Stomach (tissue), 9 donors: Measurements from ENCODE around the gene AUTS2. TPM values are rescaled to one million over a fixed set of nuclear protein-coding genes. Genes with fewer than 3 reads are reported as not detected.

Experiments
- DNase-seq, 2 donors: peaks; one replicate each; pipeline versions ENCODE4 v3.0.0 to v3.0.0-alpha.2; 2013 to 2019
- H3K27ac ChIP-seq, 5 donors: fragments of 200-600 bp in 4 of 5; sonication (generic) in 4 of 5; one replicate each; pipeline ENCODE4 v1.5.1; 2013 to 2019; ENCODE audit warnings: mild to moderate bottlenecking in 1 of 5, moderate library complexity in 1 of 5
- H3K27me3 ChIP-seq, 3 donors: fragments of 200-600 bp; sonication (generic); one replicate each; pipeline ENCODE4 v1.5.1; 2017 to 2019; ENCODE audit warnings: mixed run types in 1 of 3
- H3K36me3 ChIP-seq, 4 donors: fragments of 200-600 bp; sonication (generic); 1 replicate in 3 of 4; 2 replicates in 1 of 4; pipeline ENCODE4 v1.5.1; 2016 to 2019
- H3K4me1 ChIP-seq, 4 donors: fragments of 200-600 bp; sonication (generic); one replicate each; pipeline ENCODE4 v1.5.1; 2016 to 2019
- H3K4me3 ChIP-seq, 4 donors: fragments of 200-600 bp; sonication (generic) in 3 of 4; one replicate each; pipeline ENCODE4 v1.5.1; 2016 to 2019; ENCODE audit warnings: mild to moderate bottlenecking in 1 of 4
- H3K9me3 ChIP-seq, 4 donors: fragments of 200-600 bp; sonication (generic); one replicate each; pipeline ENCODE4 v1.5.1; 2016 to 2019
- EP300 ChIP-seq: sonication (generic); formaldehyde crosslinking; IDR thresholded peaks from one replicate; pipeline ENCODE4 v1.6.1; 2017; ENCODE audit warnings: antibody characterized with exemption
- POLR2A ChIP-seq, 4 donors: fragments of 450-650 bp; IDR thresholded peaks; one replicate each; pipeline ENCODE4 v1.6.1; 2016; ENCODE audit warnings: antibody characterized with exemption in 4 of 4, control low read depth in 2 of 4, mild to moderate bottlenecking in 1 of 4, moderate library complexity in 1 of 4
- POLR2AphosphoS5 ChIP-seq, 3 donors: sonication (generic); formaldehyde crosslinking; IDR thresholded peaks; one replicate each; pipeline ENCODE4 v1.6.1; 2016; ENCODE audit warnings: antibody characterized with exemption in 3 of 3
- WGBS, 5 donors: extraction: QIAGEN DNeasy Blood & Tissue Kit in 3 of 5; methylation state at CpG; one replicate each; pipeline versions ENCODE4 v1.1.5 to v1.1.7; 2013 to 2018; 5-methylcytosine and 5-hydroxymethylcytosine counted together
- intact Hi-C: fragments of 100-400 bp; cut with DNase I; formaldehyde crosslinking; loops from one replicate; pipeline ENCODE4 v1.15.1; 2023; ENCODE audit warnings: low total_unique reads
- polyA plus RNA-seq, 3 donors: library from polyadenylated mRNA; stranded (reverse); fragments of 200-250 nt; gene quantifications; one replicate each; pipeline ENCODE4 v1.2.3, GENCODE V29; 2013
- total RNA-seq, 5 donors: library from RNA; depleted of rRNA; stranded (reverse); fragments of >200 nt; gene quantifications; one replicate each; pipeline versions ENCODE4 v1.1.0 to v1.2.3, GENCODE V29; 2014 to 2016
- TF ChIP-seq, protein P1 (sequence below), 7 experiments: fragments of 450-650 bp in 4 of 7; fragments of 200-600 bp in 3 of 7; sonication (generic) in 3 of 7; IDR thresholded peaks; one replicate each; pipeline ENCODE4 v1.5.1; 2016 to 2019; ENCODE audit warnings: antibody characterized with exemption in 7 of 7, control low read depth in 2 of 7, mild to moderate bottlenecking in 1 of 7
- donor health status: healthy with polysubstance abuse.
- donor health status: Bipolar disorder and iron deficiency.
- donor health status: healthy.

The AUTS2 gene
- total and polyA plus RNA-seq, 8 donors: 3.8 to 90.3 (median 38.1) TPM

GRCh38 chr7:70635633-70636032, 1037.4 kb downstream of the AUTS2 start:
- WGBS, 5 donors: 80 to 95% (median 86%) methylated on average over 1 of the region's 1 CpG

GRCh38 chr7:70636169-70636568, 1037.9 kb downstream of the AUTS2 start:
- intact Hi-C loops: no loop called here
- Histone ChIP-seq H3K4me3 (no peak overlapping the region), H3K36me3 (no peaks in the 10 kb centered on the region), H3K4me1 (no peaks in the 10 kb centered on the region), H3K27ac (no peak overlapping the region), H3K9me3 (no peaks in the 10 kb centered on the region), H3K27me3 (no peaks in the 10 kb centered on the region)
- 93 to 97% (median 95%) methylated on average over 6 of the region's 6 CpGs for WGBS, 5 donors
- no peak for TF ChIP-seq POLR2AphosphoS5 (IDR thresholded peaks at IDR 0.05)
- TF ChIP-seq, protein P1, sequence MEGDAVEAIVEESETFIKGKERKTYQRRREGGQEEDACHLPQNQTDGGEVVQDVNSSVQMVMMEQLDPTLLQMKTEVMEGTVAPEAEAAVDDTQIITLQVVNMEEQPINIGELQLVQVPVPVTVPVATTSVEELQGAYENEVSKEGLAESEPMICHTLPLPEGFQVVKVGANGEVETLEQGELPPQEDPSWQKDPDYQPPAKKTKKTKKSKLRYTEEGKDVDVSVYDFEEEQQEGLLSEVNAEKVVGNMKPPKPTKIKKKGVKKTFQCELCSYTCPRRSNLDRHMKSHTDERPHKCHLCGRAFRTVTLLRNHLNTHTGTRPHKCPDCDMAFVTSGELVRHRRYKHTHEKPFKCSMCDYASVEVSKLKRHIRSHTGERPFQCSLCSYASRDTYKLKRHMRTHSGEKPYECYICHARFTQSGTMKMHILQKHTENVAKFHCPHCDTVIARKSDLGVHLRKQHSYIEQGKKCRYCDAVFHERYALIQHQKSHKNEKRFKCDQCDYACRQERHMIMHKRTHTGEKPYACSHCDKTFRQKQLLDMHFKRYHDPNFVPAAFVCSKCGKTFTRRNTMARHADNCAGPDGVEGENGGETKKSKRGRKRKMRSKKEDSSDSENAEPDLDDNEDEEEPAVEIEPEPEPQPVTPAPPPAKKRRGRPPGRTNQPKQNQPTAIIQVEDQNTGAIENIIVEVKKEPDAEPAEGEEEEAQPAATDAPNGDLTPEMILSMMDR (IDR thresholded peaks at IDR 0.05): no peak
- no peak for TF ChIP-seq EP300
- no peak for TF ChIP-seq POLR2A (IDR thresholded peaks at IDR 0.05)
- no peak for DNase-seq

More at GRCh38 chr7:70635633-70636032, 1037.4 kb downstream of the AUTS2 start:
- DNase-seq: no peak
- TF ChIP-seq, protein P1 (IDR thresholded peaks at IDR 0.05): no peak
- TF ChIP-seq POLR2AphosphoS5 (IDR thresholded peaks at IDR 0.05) (no peak), EP300 (no peak)
- Histone ChIP-seq H3K27me3 (no peaks in the 10 kb centered on the region), H3K4me3 (no peak overlapping the region), H3K9me3 (no peaks in the 10 kb centered on the region), H3K27ac (no peak overlapping the region), H3K4me1 (no peaks in the 10 kb centered on the region), H3K36me3 (no peaks in the 10 kb centered on the region)
- intact Hi-C loops: no loop called here

DNA sequence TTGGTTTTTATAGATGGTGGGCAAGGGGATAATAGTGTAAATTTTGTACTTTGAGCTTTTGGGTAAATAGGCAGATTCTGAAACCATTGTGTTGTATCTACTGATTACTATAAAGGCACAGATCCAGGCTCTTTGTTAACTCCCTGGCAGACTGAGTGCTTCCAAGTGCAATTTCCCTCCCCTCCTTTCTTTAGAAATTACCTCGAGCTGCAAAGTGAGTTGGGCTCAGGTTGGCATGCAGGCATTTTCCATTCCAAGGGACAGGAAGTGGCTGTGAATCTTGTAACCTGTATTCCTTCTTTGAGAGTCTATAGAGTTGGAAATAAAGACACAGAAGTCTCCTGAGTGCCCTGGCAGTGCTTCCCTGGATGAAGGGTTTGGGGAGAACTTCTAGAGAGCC, 1039.5 kb downstream of the AUTS2 start:
- H3K36me3 ChIP-seq: no peaks in the 10 kb centered on the region
- no peak for DNase-seq
- no peak overlapping the region for H3K27ac ChIP-seq
- no peaks in the 10 kb centered on the region for H3K27me3 ChIP-seq
- WGBS, 5 donors: 0 to 46% (median 22%) methylated on average over 1 of the region's 1 CpG
- intact Hi-C loops: no loop called here
- no peaks in the 10 kb centered on the region for H3K4me1 ChIP-seq
- no peak for TF ChIP-seq POLR2AphosphoS5 (IDR thresholded peaks at IDR 0.05)
- TF ChIP-seq EP300: no peak
- no peak for TF ChIP-seq POLR2A (IDR thresholded peaks at IDR 0.05)
- TF ChIP-seq, protein P1 (IDR thresholded peaks at IDR 0.05): no peak
- H3K9me3 ChIP-seq: no peaks in the 10 kb centered on the region
- no peak overlapping the region for H3K4me3 ChIP-seq

- H3K4me1 ChIP-seq: no peaks in the 10 kb centered on the region
- H3K4me3 ChIP-seq: no peak overlapping the region
- DNase-seq: no peak
- H3K27ac ChIP-seq: no peak overlapping the region
- H3K36me3 ChIP-seq: no peaks in the 10 kb centered on the region
- no peaks in the 10 kb centered on the region for H3K27me3 ChIP-seq
- TF ChIP-seq EP300: no peak
- TF ChIP-seq POLR2AphosphoS5 (IDR thresholded peaks at IDR 0.05): no peak
- no peak for TF ChIP-seq POLR2A (IDR thresholded peaks at IDR 0.05)
- TF ChIP-seq, protein P1 (IDR thresholded peaks at IDR 0.05): no peak
- 67 to 94% (median 86%) methylated on average over 17 of the region's 17 CpGs for WGBS, 5 donors
- H3K9me3 ChIP-seq: no peaks in the 10 kb centered on the region
- intact Hi-C loops: no loop called here
Observed at GRCh38 chr7:70638158-70639107, 1040.2 kb downstream of the AUTS2 start.
